Head of caudate nucleus (tissue), 42 donors: ENCODE results near the gene ZNF469.

ENCODE experiments used
- DNase-seq, 42 donors: peaks; one replicate each; pipeline versions ENCODE4 v3.0.0 to v3.0.0-alpha.2; 2020 to 2021; ENCODE audit warnings: mixed read lengths in 7 of 42
- intact Hi-C: fragments of 100-400 bp; cut with DNase I; formaldehyde crosslinking; loops from one replicate; pipeline ENCODE4 v1.15.0; 2022

ZNF469 gene

GRCh38 chr16:88429387-88430184 lies 46.8 kb downstream of the ZNF469 start:
- no peak for DNase-seq
- intact Hi-C loops = no loop called here

GRCh38 chr16:88430185-88430523 lies 47.4 kb downstream of the ZNF469 start:
- DNase-seq = no peak
- intact Hi-C loops = no loop called here

- peak in 18 of 42 donors; percentile 20 to 60 (median 42) for DNase-seq
- intact Hi-C loops = no loop called here
These were observed 48.0 kb downstream of the ZNF469 start for GRCh38 chr16:88430524-88431446.

GRCh38 chr16:88431651-88432050 lies 48.9 kb downstream of the ZNF469 start:
- intact Hi-C loops = no loop called here

GRCh38 chr16:88432174-88432573 lies 49.4 kb downstream of the ZNF469 start:
- intact Hi-C loops = no loop called here
- no peak for DNase-seq

More at GRCh38 chr16:88431651-88432050, 48.9 kb downstream of the ZNF469 start:
- no peak for DNase-seq
